Keratinocyte (primary cell): ENCODE measurements around the gene KRTAP10-4.

Experiments
- CTCF ChIP-seq, 3 experiments: IDR thresholded peaks in 1 of 3; conservative IDR thresholded peaks in 1 of 3; optimal IDR thresholded peaks in 1 of 3; 2 replicates in 2 of 3; 3 replicates in 1 of 3; pipeline versions ENCODE3 to v1.5.1; 2011; ENCODE audit warnings: low read length in 3 of 3, mild to moderate bottlenecking in 3 of 3, moderate library complexity in 2 of 3, control low read depth in 1 of 3, inconsistent platforms in 1 of 3; ENCODE audit not compliant: insufficient read depth in 2 of 3; ENCODE audit errors: extremely low read depth in 1 of 3
- EZH2 ChIP-seq: IDR thresholded peaks from one replicate; pipeline ENCODE4 v1.6.1; 2012; ENCODE audit warnings: inconsistent platforms, mild to moderate bottlenecking, low read length, moderate library complexity

DNA sequence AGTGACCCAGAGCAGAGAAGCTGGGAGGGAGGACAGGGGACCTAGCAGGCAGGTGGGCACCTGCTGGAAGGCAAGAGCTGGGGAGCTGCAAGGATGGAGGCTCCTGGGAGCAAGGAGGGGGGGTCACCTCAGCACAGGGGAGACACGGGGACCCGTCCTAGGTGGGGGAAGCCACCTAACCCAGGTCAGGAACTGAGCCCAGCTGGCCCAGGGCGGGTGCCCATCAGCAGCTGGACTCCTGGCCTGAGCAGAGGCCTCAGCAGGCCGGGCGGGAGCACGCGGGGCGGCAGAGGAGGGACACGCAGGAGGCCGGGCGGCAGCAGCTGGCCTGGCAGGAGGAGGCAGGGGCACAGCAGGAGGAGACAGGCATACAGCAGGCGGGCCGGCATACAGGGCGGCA lies 34.5 kb upstream of the KRTAP10-4 start:
- TF ChIP-seq CTCF (optimal IDR thresholded peaks at IDR 0.05 in 1 of 3, IDR thresholded peaks at IDR 0.05 in 1 of 3, conservative IDR thresholded peaks at IDR 0.05 in 1 of 3; ENCODE audit: extremely low read depth in 1 of 3, insufficient read depth in 2 of 3, low read length in 3 of 3) (no peak), EZH2 (no peak)
